HG03575 (cell line): ENCODE results near the gene TGIF2LY.
"Not testable (repeated sequence)": the region's sequence is repeated elsewhere in the genome, so short reads cannot be mapped to it uniquely, and the experiment has no call there.

Source experiments
- ATAC-seq: cut with Tn5 transposase; IDR thresholded peaks from one replicate; pipeline ENCODE4 v1.9.1; 2021; ENCODE audit not compliant: unreplicated experiment, insufficient number of reproducible peaks, low FRiP score; ENCODE audit errors: extremely low read depth

The TGIF2LY gene

DNA sequence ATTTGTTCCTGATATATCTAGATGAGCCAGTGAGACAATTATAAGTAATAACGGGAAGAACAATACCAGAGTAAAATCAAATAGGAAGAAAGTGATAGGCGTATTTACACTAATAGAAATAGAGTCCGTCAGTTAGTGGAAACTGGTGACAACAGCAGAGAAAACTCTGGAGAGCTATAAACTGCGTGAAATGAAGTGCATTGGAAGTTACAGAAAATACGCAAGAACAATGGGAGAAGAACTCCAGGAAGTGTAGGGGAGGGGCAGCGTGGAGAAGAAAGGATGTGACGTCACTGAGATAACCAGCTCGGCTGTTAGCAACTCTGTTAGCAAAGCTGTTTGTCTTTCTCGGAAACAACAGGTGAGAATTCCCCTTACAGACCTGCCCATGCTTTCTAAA, at the start of gene TGIF2LY:
Gene TGIF2LY, plus strand, starts transcription at position 301 of the 400 bp plus-strand sequence. CDS start 178 bp downstream, outside the sequence.
- not testable (repeated sequence) for ATAC-seq
